ENCODE data around the gene DOCK6. TPM values are rescaled to one million over a fixed set of nuclear protein-coding genes. Genes with fewer than 3 reads are reported as not detected.

DOCK6 gene
- 45.9 TPM for polyA plus RNA-seq (ENCODE audit: insufficient read length)

GRCh38 chr19:11261971-11262839 lies at the start of gene DOCK6:
Gene DOCK6 (minus strand): TSS chr19:11262524. CDS start chr19:11262440, 84 bp downstream.
- DNase-seq, result no peak

- DNase-seq, result no peak
Observed at GRCh38 chr19:11306337-11306736, 44.0 kb upstream of the DOCK6 start.

- no peak for DNase-seq
Observed at GRCh38 chr19:11304936-11305335, 42.6 kb upstream of the DOCK6 start.

GRCh38 chr19:11300811-11301120 lies 38.4 kb upstream of the DOCK6 start:
- no peak for DNase-seq

GRCh38 chr19:11299946-11300810 lies 37.9 kb upstream of the DOCK6 start:
- no peak for DNase-seq

- DNase-seq, result no peak
Observed at GRCh38 chr19:11296264-11296663, 33.9 kb upstream of the DOCK6 start.

GRCh38 chr19:11295665-11296245 lies 33.4 kb upstream of the DOCK6 start, which contains the start of gene TSPAN16:
Gene TSPAN16 (plus strand): TSS chr19:11296160. CDS start chr19:11296298, 138 bp downstream.
- no peak for DNase-seq

- DNase-seq, result no peak
Observed at GRCh38 chr19:11295180-11295579, 32.9 kb upstream of the DOCK6 start.

GRCh38 chr19:11293433-11294389 lies 31.4 kb upstream of the DOCK6 start:
- DNase-seq, result peak; percentile 93

GRCh38 chr19:11291991-11292390 lies 29.7 kb upstream of the DOCK6 start:
- no peak for DNase-seq

GRCh38 chr19:11291415-11291814 lies 29.1 kb upstream of the DOCK6 start:
- DNase-seq, result no peak

- no peak for DNase-seq
Observed at GRCh38 chr19:11290256-11290655, 27.9 kb upstream of the DOCK6 start.

GRCh38 chr19:11288349-11288748 lies 26.0 kb upstream of the DOCK6 start:
- no peak for DNase-seq

GRCh38 chr19:11286312-11286974 lies 24.1 kb upstream of the DOCK6 start:
- no peak for DNase-seq

- no peak for DNase-seq
Observed at GRCh38 chr19:11284515-11284914, 22.2 kb upstream of the DOCK6 start.

- DNase-seq, result no peak
Observed at GRCh38 chr19:11281356-11282049, 19.2 kb upstream of the DOCK6 start.

- DNase-seq, result no peak
Observed at GRCh38 chr19:11279505-11280236, 17.3 kb upstream of the DOCK6 start.

GRCh38 chr19:11278670-11279069 lies 16.3 kb upstream of the DOCK6 start:
- DNase-seq, result no peak

- no peak for DNase-seq
Observed at GRCh38 chr19:11274533-11275086, 12.3 kb upstream of the DOCK6 start.

GRCh38 chr19:11273989-11274388 lies 11.7 kb upstream of the DOCK6 start:
- DNase-seq, result no peak

All from hindlimb muscle (tissue), 1 donor.